CD4-positive, alpha-beta memory T cell (primary cell): ENCODE results near the gene FOXP1. TPM values are rescaled to one million over a fixed set of nuclear protein-coding genes. Genes with fewer than 3 reads are reported as not detected.
A peak's percentile ranks its signal among the peaks of the same experiment; 100 is the strongest.

Source experiments
- CTCF ChIA-PET: fragments of 350-600 bp; sonication (Branson Sonifier 250); formaldehyde crosslinking; loops from one replicate; lab custom pipeline; 2021; ENCODE audit warnings: inconsistent platforms; ENCODE audit not compliant: partially characterized antibody; lab: Charles Lee
- POLR2A ChIA-PET: fragments of 350-600 bp; sonication (Branson Sonifier 250); formaldehyde crosslinking; loops from one replicate; lab custom pipeline; 2021; ENCODE audit not compliant: partially characterized antibody; lab: Charles Lee
- DNase-seq, 5 donors: peaks; one replicate each; pipeline versions ENCODE4 v3.0.0 to v3.0.0-alpha.2; 2020 to 2022; ENCODE audit warnings: mixed read lengths in 1 of 5
- H3K27ac ChIP-seq: one replicate; pipeline ENCODE4 v1.7.0; 2013; ENCODE audit warnings: low read depth, low read length
- H3K27me3 ChIP-seq: 2 replicates; pipeline ENCODE4 v1.7.0; 2013; ENCODE audit warnings: mild to moderate bottlenecking, low read length, moderate library complexity; ENCODE audit not compliant: insufficient read depth
- H3K36me3 ChIP-seq: 2 replicates; pipeline ENCODE4 v1.7.0; 2013; ENCODE audit warnings: mild to moderate bottlenecking, low read length, moderate library complexity; ENCODE audit not compliant: insufficient read depth
- H3K4me1 ChIP-seq: 2 replicates; pipeline ENCODE4 v1.7.0; 2013; ENCODE audit warnings: mild to moderate bottlenecking, low read length, moderate library complexity; ENCODE audit not compliant: insufficient read depth
- H3K4me3 ChIP-seq, 2 donors: one replicate each; pipeline ENCODE4 v1.7.0; 2013; ENCODE audit warnings: low read length in 2 of 2, mild to moderate bottlenecking in 1 of 2
- H3K9me3 ChIP-seq, 2 donors: one replicate each; pipeline ENCODE4 v1.7.0; 2013; ENCODE audit warnings: low read length in 2 of 2, control low read depth in 1 of 2; ENCODE audit not compliant: control insufficient read depth in 1 of 2
- H3K27ac Mint-ChIP-seq, 7 donors: one replicate each; pipeline ENCODE4 v1.8.0; 2020 to 2021; ENCODE audit warnings: mixed read lengths in 7 of 7, mild to moderate bottlenecking in 6 of 7, inconsistent platforms in 3 of 7, moderate library complexity in 3 of 7
- H3K27me3 Mint-ChIP-seq, 2 donors: one replicate each; pipeline ENCODE4 v1.8.0; 2020 to 2021; ENCODE audit warnings: mixed read lengths in 2 of 2
- H3K36me3 Mint-ChIP-seq, 2 donors: one replicate each; pipeline ENCODE4 v1.8.0; 2020 to 2021; ENCODE audit warnings: mixed read lengths in 2 of 2, inconsistent platforms in 1 of 2, mild to moderate bottlenecking in 1 of 2
- H3K4me1 Mint-ChIP-seq, 4 donors: one replicate each; pipeline ENCODE4 v1.8.0; 2020 to 2021; ENCODE audit warnings: mixed read lengths in 4 of 4, mild to moderate bottlenecking in 1 of 4
- H3K4me3 Mint-ChIP-seq, 8 donors: one replicate each; pipeline ENCODE4 v1.8.0; 2020 to 2021; ENCODE audit warnings: mixed read lengths in 8 of 8, mild to moderate bottlenecking in 7 of 8, moderate library complexity in 6 of 8, inconsistent platforms in 3 of 8
- H3K9me3 Mint-ChIP-seq, 8 donors: one replicate each; pipeline ENCODE4 v1.8.0; 2020 to 2021; ENCODE audit warnings: mixed read lengths in 8 of 8, mild to moderate bottlenecking in 5 of 8, inconsistent platforms in 3 of 8, moderate library complexity in 1 of 8
- intact Hi-C: fragments of 100-400 bp; cut with micrococcal nuclease; formaldehyde crosslinking; loops from one replicate; pipeline ENCODE4 v1.15.1; 2023
- polyA plus RNA-seq, 2 donors: library from polyadenylated mRNA; unstranded; fragments of 300-500 nt; fragmentation: Illumina TruSeq; gene quantifications; one replicate each; pipeline ENCODE4 v1.2.3, GENCODE V29; 2021
- total RNA-seq, 2 experiments: library from RNA; stranded (reverse); gene quantifications; one replicate each; pipeline ENCODE4 v1.2.3, GENCODE V29; 2021

Gene FOXP1
- total and polyA plus RNA-seq, 4 experiments from 2014 or later: 189 to 348 (median 279) TPM

DNA sequence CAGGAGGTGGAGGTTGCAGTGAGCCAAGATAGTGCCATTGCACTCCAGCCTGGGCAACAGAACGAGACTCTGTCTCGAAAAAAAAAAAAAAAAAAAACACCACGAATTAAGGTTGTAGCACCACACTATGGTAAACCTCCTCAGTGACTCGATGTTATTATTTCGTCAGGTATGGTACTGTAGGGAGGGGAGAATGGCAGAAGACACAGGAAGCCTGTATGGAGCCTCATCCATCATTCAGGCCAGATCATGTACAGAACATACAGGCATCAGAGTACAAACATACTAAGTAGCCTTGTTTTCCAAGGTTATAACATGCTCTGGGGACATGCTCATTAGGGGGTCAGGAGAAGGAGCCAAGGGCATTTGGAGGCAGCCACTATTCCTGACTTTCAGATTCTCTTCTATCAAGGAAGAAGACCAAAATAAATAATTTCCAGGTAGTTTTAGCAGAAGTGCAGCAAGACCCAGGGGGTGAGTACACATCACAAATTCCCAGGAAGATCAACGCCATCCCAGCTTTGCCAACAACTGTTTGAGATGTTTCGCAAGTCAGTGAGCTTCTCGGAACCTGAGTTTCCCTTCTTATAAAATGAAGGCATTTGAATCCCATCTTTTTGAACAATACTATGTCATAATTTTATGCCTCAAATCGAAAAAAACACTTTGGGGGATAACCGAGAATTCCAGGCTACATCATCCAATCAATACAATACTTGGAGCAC is 79.8 kb downstream of the FOXP1 start:
- DNase-seq: no peak
- Mint-ChIP-seq H3K27ac (peak overlapping the region in 5 of 7 donors; percentile 13 to 66 (median 57)), H3K4me1 (peaks cover 32 to 60% (median 41%) of the 10 kb centered on the region in 4 donors), H3K9me3 (peaks cover 0 to 3% (median 0%) of the 10 kb centered on the region in 8 donors), H3K4me3 (peak overlapping the region in 3 of 8 donors; percentile 20 to 45 (median 22)), H3K36me3 (peaks cover 0 to 15% of the 10 kb centered on the region in 2 donors), H3K27me3 (no peaks in the 10 kb centered on the region)
- Histone ChIP-seq H3K4me3 (no peak overlapping the region), H3K9me3 (no peaks in the 10 kb centered on the region), H3K27ac (no peak overlapping the region), H3K27me3 (no peaks in the 10 kb centered on the region), H3K4me1 (peaks cover 39% of the 10 kb centered on the region), H3K36me3 (no peaks in the 10 kb centered on the region)
- ChIA-PET POLR2A (interaction anchor here (1.3 kb wide), 1 partner anchor 8 kb away, joined by 5 read pairs; no protein-coding TSS in a partner anchor), CTCF (interaction anchor here (0.7 to 1.4 kb wide), 7 partner anchors 9 to 278 kb away, joined by 3 to 5 read pairs (median 3); no protein-coding TSS in a partner anchor)
- intact Hi-C loops: no loop called here

GRCh38 chr3:71502066-71502625 is 81.4 kb downstream of the FOXP1 start:
- H3K9me3 ChIP-seq: no peaks in the 10 kb centered on the region
- Mint-ChIP-seq H3K9me3 (peaks cover 0 to 3% (median 0%) of the 10 kb centered on the region in 8 donors), H3K36me3 (peaks cover 0 to 15% of the 10 kb centered on the region in 2 donors), H3K27ac (peak overlapping the region in 6 of 7 donors; percentile 16 to 89 (median 68)), H3K27me3 (no peaks in the 10 kb centered on the region), H3K4me3 (peak overlapping the region in 2 of 8 donors; percentile 9 to 30), H3K4me1 (peaks cover 44 to 75% (median 55%) of the 10 kb centered on the region in 4 donors)
- no peaks in the 10 kb centered on the region for H3K36me3 ChIP-seq
- H3K27me3 ChIP-seq: no peaks in the 10 kb centered on the region
- no peak overlapping the region for H3K27ac ChIP-seq
- peaks cover 54% of the 10 kb centered on the region for H3K4me1 ChIP-seq
- H3K4me3 ChIP-seq: no peak overlapping the region
- DNase-seq: no peak
- POLR2A ChIA-PET: interaction anchor here (2.0 kb wide), 1 partner anchor 11 kb away, joined by 7 read pairs; no protein-coding TSS in a partner anchor
- intact Hi-C loops: no loop called here
- CTCF ChIA-PET: interaction anchor here (0.9 to 1.1 kb wide), 4 partner anchors 9 to 137 kb away, joined by 3 read pairs; no protein-coding TSS in a partner anchor

- Mint-ChIP-seq H3K27ac (peak overlapping the region in 5 of 7 donors; percentile 19 to 87 (median 64)), H3K4me3 (peak overlapping the region in 2 of 8 donors; percentile 9 to 61), H3K27me3 (no peaks in the 10 kb centered on the region), H3K9me3 (peaks cover 0 to 3% (median 0%) of the 10 kb centered on the region in 8 donors), H3K36me3 (peaks cover 3 to 18% of the 10 kb centered on the region in 2 donors), H3K4me1 (peaks cover 55 to 87% (median 66%) of the 10 kb centered on the region in 4 donors)
- Histone ChIP-seq H3K27ac (no peak overlapping the region), H3K4me1 (peaks cover 69% of the 10 kb centered on the region), H3K36me3 (no peaks in the 10 kb centered on the region), H3K9me3 (no peaks in the 10 kb centered on the region), H3K27me3 (no peaks in the 10 kb centered on the region), H3K4me3 (no peak overlapping the region)
- POLR2A ChIA-PET: interaction anchor here (2.0 kb wide), 1 partner anchor 9 kb away, joined by 7 read pairs; no protein-coding TSS in a partner anchor
- CTCF ChIA-PET: no interaction called here
- DNase-seq: no peak
- intact Hi-C loops: no loop called here
Measured at GRCh38 chr3:71500696-71501095, 82.8 kb downstream of the FOXP1 start.

DNA sequence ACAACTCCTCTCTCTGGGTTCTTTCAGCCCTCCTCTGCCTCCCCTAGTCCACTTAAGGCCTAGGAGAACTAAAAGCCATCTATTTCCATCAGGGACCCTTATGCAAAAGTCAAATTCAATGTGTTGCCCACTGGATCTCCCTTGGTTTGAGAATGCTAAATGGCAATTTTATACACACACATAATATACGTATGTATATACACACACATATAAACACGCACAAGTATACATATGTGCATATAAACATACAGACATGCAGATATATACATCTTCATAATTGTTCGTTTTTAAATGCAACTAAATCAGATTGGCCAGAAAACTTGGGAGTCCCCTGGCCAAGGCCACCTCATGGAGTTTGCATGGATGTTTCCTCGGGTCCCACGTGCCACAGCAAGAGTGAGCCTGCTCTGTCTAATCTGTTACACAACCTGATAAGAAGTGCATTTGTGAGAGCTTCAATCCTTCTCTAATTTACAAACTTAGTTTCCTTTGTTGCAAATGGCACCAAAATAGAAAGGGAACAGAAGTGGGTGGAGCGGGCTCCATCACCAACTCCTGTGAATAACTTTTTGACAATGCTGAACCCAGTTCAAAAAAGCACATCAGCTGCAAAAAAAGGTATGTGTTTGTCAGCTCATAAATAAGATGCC is 84.2 kb downstream of the FOXP1 start:
- Histone ChIP-seq H3K4me3 (no peak overlapping the region), H3K4me1 (peaks cover 78% of the 10 kb centered on the region), H3K36me3 (no peaks in the 10 kb centered on the region), H3K9me3 (no peaks in the 10 kb centered on the region), H3K27ac (no peak overlapping the region), H3K27me3 (no peaks in the 10 kb centered on the region)
- Mint-ChIP-seq H3K4me1 (peaks cover 58 to 91% (median 75%) of the 10 kb centered on the region in 4 donors), H3K27ac (peak overlapping the region in 4 of 7 donors; percentile 15 to 71 (median 42)), H3K9me3 (peaks cover 0 to 3% (median 0%) of the 10 kb centered on the region in 8 donors), H3K36me3 (peaks cover 5 to 16% of the 10 kb centered on the region in 2 donors), H3K4me3 (peak overlapping the region in 3 of 8 donors; percentile 2 to 61 (median 8)), H3K27me3 (no peaks in the 10 kb centered on the region)
- DNase-seq: no peak
- ChIA-PET CTCF (interaction anchor here (1.3 to 4.6 kb wide), 4 partner anchors 8 to 44 kb away, joined by 4 to 19 read pairs (median 8); no protein-coding TSS in a partner anchor), POLR2A (interaction anchor here (1.0 kb wide), 1 partner anchor 45 kb away, joined by 3 read pairs; no protein-coding TSS in a partner anchor)
- intact Hi-C loops: loop anchor here (10.0 kb wide), 1 partner anchor 435 kb away; no protein-coding TSS in a partner anchor

DNA sequence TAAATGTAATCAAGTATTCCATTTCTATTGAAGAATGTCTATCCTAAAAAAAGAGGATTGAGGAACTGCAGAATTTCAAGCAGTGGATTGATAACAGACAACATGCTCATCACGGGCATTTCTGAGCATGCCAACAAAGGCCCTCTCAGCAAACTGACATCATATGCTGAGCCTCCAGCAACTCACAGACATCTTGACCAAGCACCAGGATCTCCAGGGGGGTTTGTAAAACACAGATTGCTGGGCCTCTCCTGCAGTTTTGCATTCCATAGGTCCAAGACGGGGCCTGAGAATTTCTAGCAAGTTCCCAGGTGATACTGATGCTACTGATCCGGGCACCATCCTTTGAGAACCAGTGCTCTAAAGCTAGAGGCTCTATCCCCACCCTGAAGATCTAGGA is 85.0 kb downstream of the FOXP1 start:
- POLR2A ChIA-PET: interaction anchor here (1.0 to 1.6 kb wide), 4 partner anchors 42 to 370 kb away, joined by 3 to 4 read pairs (median 3); no protein-coding TSS in a partner anchor
- Mint-ChIP-seq H3K36me3 (peaks cover 5 to 16% of the 10 kb centered on the region in 2 donors), H3K27me3 (no peaks in the 10 kb centered on the region), H3K9me3 (peaks cover 0 to 3% (median 0%) of the 10 kb centered on the region in 8 donors), H3K4me1 (peaks cover 52 to 89% (median 71%) of the 10 kb centered on the region in 4 donors), H3K27ac (peak overlapping the region in 6 of 7 donors; percentile 11 to 96 (median 42)), H3K4me3 (no peak overlapping the region)
- DNase-seq: no peak
- no peaks in the 10 kb centered on the region for H3K36me3 ChIP-seq
- intact Hi-C loops: loop anchor here (10.0 kb wide), 1 partner anchor 434 kb away; no protein-coding TSS in a partner anchor
- CTCF ChIA-PET: interaction anchor here (1.3 to 4.6 kb wide), 5 partner anchors 9 to 43 kb away, joined by 3 to 19 read pairs (median 6); no protein-coding TSS in a partner anchor
- peaks cover 79% of the 10 kb centered on the region for H3K4me1 ChIP-seq
- H3K27me3 ChIP-seq: no peaks in the 10 kb centered on the region
- H3K9me3 ChIP-seq: no peaks in the 10 kb centered on the region
- no peak overlapping the region for H3K27ac ChIP-seq
- H3K4me3 ChIP-seq: no peak overlapping the region

DNA sequence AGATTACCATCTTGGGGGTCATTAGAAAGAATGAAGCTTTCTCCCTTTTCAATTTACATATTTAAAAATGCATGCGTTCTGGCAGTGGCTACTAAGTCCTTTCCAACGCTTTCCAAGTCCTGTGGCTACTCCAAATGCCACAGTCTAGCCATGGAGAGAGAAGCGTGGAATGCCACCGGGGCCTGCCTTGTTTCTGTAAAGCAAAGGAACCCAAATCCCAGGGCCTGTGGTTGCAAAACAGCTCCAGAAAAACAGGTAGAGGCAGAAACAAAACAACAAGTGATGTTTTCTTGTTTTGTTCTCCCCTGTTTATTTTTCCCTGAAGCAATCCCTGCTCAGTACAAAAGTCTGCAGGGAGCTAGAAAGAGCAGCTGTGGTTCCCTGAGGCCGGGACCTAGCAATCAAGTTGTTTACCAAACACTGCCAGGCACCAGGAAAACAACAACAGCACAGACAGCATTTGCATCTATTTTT is 85.5 kb downstream of the FOXP1 start:
- Histone ChIP-seq H3K9me3 (no peaks in the 10 kb centered on the region), H3K36me3 (no peaks in the 10 kb centered on the region), H3K27ac (no peak overlapping the region), H3K4me1 (peaks cover 78% of the 10 kb centered on the region), H3K4me3 (no peak overlapping the region), H3K27me3 (no peaks in the 10 kb centered on the region)
- ChIA-PET POLR2A (interaction anchor here (1.0 to 5.3 kb wide), 5 partner anchors 42 to 435 kb away, joined by 3 to 45 read pairs (median 3); no protein-coding TSS in a partner anchor), CTCF (interaction anchor here (1.3 to 4.6 kb wide), 7 partner anchors 10 to 84 kb away, joined by 3 to 19 read pairs (median 6); no protein-coding TSS in a partner anchor)
- H3K4me1 Mint-ChIP-seq: peaks cover 52 to 89% (median 71%) of the 10 kb centered on the region in 4 donors
- peak overlapping the region in 1 of 8 donors; percentile 36 for H3K4me3 Mint-ChIP-seq
- no peak for DNase-seq
- H3K9me3 Mint-ChIP-seq: peaks cover 0 to 3% (median 0%) of the 10 kb centered on the region in 8 donors
- intact Hi-C loops: loop anchor here (10.0 kb wide), 1 partner anchor 433 kb away; no protein-coding TSS in a partner anchor
- no peaks in the 10 kb centered on the region for H3K27me3 Mint-ChIP-seq
- H3K27ac Mint-ChIP-seq: peak overlapping the region in 6 of 7 donors; percentile 47 to 98 (median 94)
- H3K36me3 Mint-ChIP-seq: peaks cover 8 to 16% of the 10 kb centered on the region in 2 donors
